ENCODE results near the gene CCDC177. TPM values are rescaled to one million over a fixed set of nuclear protein-coding genes. Genes with fewer than 3 reads are reported as not detected.

Gene CCDC177
- total and polyA plus RNA-seq, 9 of the 15 experiments (the other 6 are each of a cell fraction or from before 2014, with no cell fraction given), result not detected

DNA sequence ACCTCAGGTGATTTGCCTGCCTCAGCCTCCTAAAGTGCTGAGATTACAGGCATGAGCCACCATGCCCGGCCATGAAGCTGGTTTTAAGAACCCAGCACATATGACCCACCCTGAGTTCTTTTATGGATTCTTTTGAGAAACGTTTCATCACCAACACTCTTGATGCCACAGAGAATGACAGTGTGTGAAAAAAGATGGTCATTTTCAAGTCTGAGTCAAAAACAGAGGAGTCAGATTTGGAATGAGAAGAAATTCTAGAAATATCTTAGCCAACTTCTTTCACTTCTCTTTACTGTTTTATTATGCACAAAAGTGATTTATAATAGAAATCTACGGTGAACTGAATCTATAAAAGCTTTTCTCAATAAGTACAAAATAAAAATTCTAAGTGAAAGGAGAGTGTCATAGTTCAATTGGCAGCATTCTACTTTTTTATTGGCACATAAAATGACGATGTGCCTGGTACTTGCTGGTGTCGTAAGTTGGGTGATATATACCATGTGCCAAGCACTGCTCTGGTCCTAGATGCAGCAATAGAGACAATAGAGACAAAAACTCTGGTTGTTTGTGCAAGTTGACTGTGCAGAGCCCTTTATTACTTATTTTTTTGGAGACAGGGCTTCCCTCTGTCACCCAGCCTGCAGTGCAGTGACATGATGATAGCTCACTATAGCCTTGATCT, 33.9 kb downstream of the CCDC177 start:
- H2AFZ ChIP-seq (ENCODE audit: low read depth, low read length), result no peak overlapping the region
- no peak for TF ChIP-seq ZNF764 (CRISPR knock-in tag; IDR thresholded peaks at IDR 0.05; ENCODE audit: low read depth)
- TF ChIP-seq XRCC3 (IDR thresholded peaks at IDR 0.05), result no peak
- no peak for TF ChIP-seq ZFP36 (IDR thresholded peaks at IDR 0.05; ENCODE audit: low read depth, low read length, partially characterized antibody)
- TF ChIP-seq MAX (CRISPR knock-in tag; IDR thresholded peaks at IDR 0.05), result no peak
- no peak for TF ChIP-seq DACH1 (IDR thresholded peaks at IDR 0.05; ENCODE audit: partially characterized antibody)
- no peak for TF ChIP-seq ZNF253 (CRISPR knock-in tag; conservative IDR thresholded peaks at IDR 0.05)
- TF ChIP-seq CSDE1 (IDR thresholded peaks at IDR 0.05), result no peak
- TF ChIP-seq PURB (CRISPR knock-in tag; IDR thresholded peaks at IDR 0.05; ENCODE audit: low read depth), result no peak
- TF ChIP-seq ZBTB9 (CRISPR knock-in tag; IDR thresholded peaks at IDR 0.05), result no peak
- TF ChIP-seq, protein P1, sequence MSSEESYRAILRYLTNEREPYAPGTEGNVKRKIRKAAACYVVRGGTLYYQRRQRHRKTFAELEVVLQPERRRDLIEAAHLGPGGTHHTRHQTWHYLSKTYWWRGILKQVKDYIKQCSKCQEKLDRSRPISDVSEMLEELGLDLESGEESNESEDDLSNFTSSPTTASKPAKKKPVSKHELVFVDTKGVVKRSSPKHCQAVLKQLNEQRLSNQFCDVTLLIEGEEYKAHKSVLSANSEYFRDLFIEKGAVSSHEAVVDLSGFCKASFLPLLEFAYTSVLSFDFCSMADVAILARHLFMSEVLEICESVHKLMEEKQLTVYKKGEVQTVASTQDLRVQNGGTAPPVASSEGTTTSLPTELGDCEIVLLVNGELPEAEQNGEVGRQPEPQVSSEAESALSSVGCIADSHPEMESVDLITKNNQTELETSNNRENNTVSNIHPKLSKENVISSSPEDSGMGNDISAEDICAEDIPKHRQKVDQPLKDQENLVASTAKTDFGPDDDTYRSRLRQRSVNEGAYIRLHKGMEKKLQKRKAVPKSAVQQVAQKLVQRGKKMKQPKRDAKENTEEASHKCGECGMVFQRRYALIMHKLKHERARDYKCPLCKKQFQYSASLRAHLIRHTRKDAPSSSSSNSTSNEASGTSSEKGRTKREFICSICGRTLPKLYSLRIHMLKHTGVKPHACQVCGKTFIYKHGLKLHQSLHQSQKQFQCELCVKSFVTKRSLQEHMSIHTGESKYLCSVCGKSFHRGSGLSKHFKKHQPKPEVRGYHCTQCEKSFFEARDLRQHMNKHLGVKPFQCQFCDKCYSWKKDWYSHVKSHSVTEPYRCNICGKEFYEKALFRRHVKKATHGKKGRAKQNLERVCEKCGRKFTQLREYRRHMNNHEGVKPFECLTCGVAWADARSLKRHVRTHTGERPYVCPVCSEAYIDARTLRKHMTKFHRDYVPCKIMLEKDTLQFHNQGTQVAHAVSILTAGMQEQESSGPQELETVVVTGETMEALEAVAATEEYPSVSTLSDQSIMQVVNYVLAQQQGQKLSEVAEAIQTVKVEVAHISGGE (CRISPR knock-in tag; IDR thresholded peaks at IDR 0.05), result no peak
- no peak for TF ChIP-seq ZNF184 (CRISPR knock-in tag; IDR thresholded peaks at IDR 0.05)
- H3K36me3 ChIP-seq (ENCODE audit: control insufficient read depth, insufficient read depth, low read length), result no peaks in the 10 kb centered on the region
- no peaks in the 10 kb centered on the region for H3K79me2 ChIP-seq (ENCODE audit: control insufficient read depth, insufficient read depth, low read length)
- in situ Hi-C loops (cut with MboI), result no loop called here
- no peak overlapping the region for H3K4me2 ChIP-seq (ENCODE audit: insufficient read depth, low read length)
- FAIRE-seq (no peak), DNase-seq (ENCODE audit: extremely low read depth in 1 of 4, low spot score in 3 of 4) (no peak), ATAC-seq (no peak)
- CTCF ChIA-PET (ENCODE audit: low intra/inter-chr PET ratio), result no interaction called here
- H3K4me3 ChIP-seq, result no peak overlapping the region
- H3K27ac ChIP-seq (ENCODE audit: extremely low read depth, low read depth, low read length), result no peak overlapping the region
- intact Hi-C loops (cut with micrococcal nuclease), result no loop called here
- no peaks in the 10 kb centered on the region for H4K20me1 ChIP-seq (replicated peaks; ENCODE audit: control insufficient read depth, insufficient read depth, low read length)
- no peaks in the 10 kb centered on the region for H3K4me1 ChIP-seq (replicated peaks in 1 of 2; ENCODE audit: control insufficient read depth in 2 of 2, insufficient read depth in 2 of 2, low read length in 2 of 2)
- H3K27me3 ChIP-seq (ENCODE audit: control insufficient read depth in 2 of 2, insufficient read depth in 2 of 2, low read length in 2 of 2), result peaks cover 0 to 27% of the 10 kb centered on the region in 2 experiments; a peak in 4 of 5 replicates
- no TSS peak for BruUV-seq (replicated peaks)
- H3K9me1 ChIP-seq (ENCODE audit: control insufficient read depth, insufficient read depth, low read length), result no peaks in the 10 kb centered on the region
- no peak overlapping the region for H3K9ac ChIP-seq (ENCODE audit: insufficient read depth in 1 of 2, low read depth in 2 of 2, low read length in 2 of 2)
- H3K9me3 ChIP-seq (replicated peaks; ENCODE audit: control insufficient read depth, insufficient read depth, low read depth, low read length), result no peaks in the 10 kb centered on the region
- 0% methylated on average over 5 of the region's 5 CpGs for WGBS (ENCODE audit: insufficient coverage, low coverage, missing lambda C conversion rate)
- POLR2A ChIA-PET, result interaction anchor here (1.0 kb wide), 1 partner anchor 268 kb away, joined by 3 read pairs; no protein-coding TSS in a partner anchor
